ENCODE results near the gene TLCD4. TPM values are rescaled to one million over a fixed set of nuclear protein-coding genes. Genes with fewer than 3 reads are reported as not detected.

The TLCD4 gene
- total RNA-seq = 1 to 10 TPM in 3 of 4 donors, under 1 TPM in 1; 0.53 to 3.6 (median 1.9) TPM

GRCh38 chr1:95117207-95118066 is at the start of gene TLCD4:
Gene TLCD4 (plus strand): TSS chr1:95117355. CDS start chr1:95143902, 26,547 bp downstream.
- no peak for TF ChIP-seq CTCF (IDR thresholded peaks at IDR 0.05)
- no peak for TF ChIP-seq POLR2A (IDR thresholded peaks at IDR 0.05)
- H3K4me3 ChIP-seq = peak within 1 kb of the TSS; percentile 59 to 93 (median 70)
- H3K36me3 ChIP-seq = no peaks in the 10 kb centered on the region
- no peak for DNase-seq
- peaks cover 3 to 19% (median 4%) of the 10 kb centered on the region in 3 donors for H3K4me1 ChIP-seq
- 0% methylated on average over 1 to 8 of the region's 108 CpGs for WGBS, 2 donors
- intact Hi-C loops (cut with DNase I) = no loop called here
- peaks cover 0 to 59% (median 0%) of the 10 kb centered on the region in 4 donors for H3K27me3 ChIP-seq
- peak within 1 kb of the TSS; percentile 35 to 80 (median 57) for H3K27ac ChIP-seq
- no peaks in the 10 kb centered on the region for H3K9me3 ChIP-seq

- intact Hi-C loops (cut with DNase I) = no loop called here
- H3K4me3 ChIP-seq = no peak overlapping the region
- DNase-seq = no peak
- peaks cover 0 to 37% (median 0%) of the 10 kb centered on the region in 3 donors for H3K36me3 ChIP-seq
- no peak overlapping the region for H3K27ac ChIP-seq
- H3K27me3 ChIP-seq = no peaks in the 10 kb centered on the region
- TF ChIP-seq CTCF (IDR thresholded peaks at IDR 0.05) (no peak), POLR2A (IDR thresholded peaks at IDR 0.05) (no peak)
- no peaks in the 10 kb centered on the region for H3K9me3 ChIP-seq
- peaks cover 0 to 8% (median 5%) of the 10 kb centered on the region in 3 donors for H3K4me1 ChIP-seq
- WGBS, 2 donors = 71 to 78% methylated on average over 5 of the region's 5 CpGs
Observed at GRCh38 chr1:95067568-95067967, 49.6 kb upstream of the TLCD4 start.

- TF ChIP-seq POLR2A (IDR thresholded peaks at IDR 0.05) = no peak
- Histone ChIP-seq H3K27me3 (no peaks in the 10 kb centered on the region), H3K4me1 (peaks cover 0 to 15% (median 5%) of the 10 kb centered on the region in 3 donors), H3K4me3 (no peak overlapping the region), H3K36me3 (peaks cover 0 to 21% (median 0%) of the 10 kb centered on the region in 3 donors), H3K27ac (no peak overlapping the region), H3K9me3 (no peaks in the 10 kb centered on the region)
- 84 to 93% methylated on average over 6 of the region's 6 CpGs for WGBS, 2 donors
- intact Hi-C loops (cut with DNase I) = no loop called here
- DNase-seq = no peak
Observed at GRCh38 chr1:95068956-95069709, 48.0 kb upstream of the TLCD4 start.

GRCh38 chr1:95069710-95070093 is 47.5 kb upstream of the TLCD4 start:
- H3K4me3 ChIP-seq = no peak overlapping the region
- 80 to 90% methylated on average over 4 to 5 of the region's 5 CpGs for WGBS, 2 donors
- H3K9me3 ChIP-seq = no peaks in the 10 kb centered on the region
- no peaks in the 10 kb centered on the region for H3K27me3 ChIP-seq
- TF ChIP-seq POLR2A (IDR thresholded peaks at IDR 0.05) (no peak), CTCF (IDR thresholded peaks at IDR 0.05) (no peak)
- peaks cover 0 to 15% (median 5%) of the 10 kb centered on the region in 3 donors for H3K4me1 ChIP-seq
- DNase-seq = no peak
- intact Hi-C loops (cut with DNase I) = loop anchor here (10.0 kb wide), 1 partner anchor 165 kb away; the partner anchor contains the start of gene RWDD3
- peaks cover 0 to 15% (median 0%) of the 10 kb centered on the region in 3 donors for H3K36me3 ChIP-seq
- no peak overlapping the region for H3K27ac ChIP-seq

GRCh38 chr1:95071539-95071938 is 45.6 kb upstream of the TLCD4 start:
- intact Hi-C loops (cut with DNase I) = loop anchor here (10.0 kb wide), 1 partner anchor 163 kb away; the partner anchor contains the start of gene RWDD3
- Histone ChIP-seq H3K27me3 (peaks cover 0 to 4% (median 0%) of the 10 kb centered on the region in 4 donors), H3K4me3 (peak overlapping the region in 2 of 4 donors; percentile 77 to 84), H3K27ac (peak overlapping the region in 3 of 4 donors; percentile 92 to 96 (median 95)), H3K9me3 (no peaks in the 10 kb centered on the region), H3K36me3 (peaks cover 0 to 7% (median 0%) of the 10 kb centered on the region in 3 donors), H3K4me1 (peaks cover 0 to 15% (median 5%) of the 10 kb centered on the region in 3 donors)
- WGBS, 2 donors = 68 to 75% methylated on average over 2 of the region's 2 CpGs
- no peak for DNase-seq
- TF ChIP-seq POLR2A (IDR thresholded peaks at IDR 0.05) (no peak), CTCF (IDR thresholded peaks at IDR 0.05) (no peak)

All from esophagus squamous epithelium (tissue), 5 donors.